Measurements from ENCODE around the gene KCTD20. TPM values are rescaled to one million over a fixed set of nuclear protein-coding genes. Genes with fewer than 3 reads are reported as not detected.

Gene KCTD20
- total RNA-seq, 1 donor from 2014 or later: 52.3 TPM

- DNase-seq (ENCODE audit: low read depth): no peak
These were observed 49.3 kb downstream of the KCTD20 start for GRCh38 chr6:36492092-36492491.

- no peak for DNase-seq (ENCODE audit: low read depth)
These were observed 49.8 kb downstream of the KCTD20 start for GRCh38 chr6:36492621-36493020.

GRCh38 chr6:36493319-36493718 is 50.5 kb downstream of the KCTD20 start:
- no peak for DNase-seq (ENCODE audit: low read depth)

- no peak for DNase-seq (ENCODE audit: low read depth)
These were observed 51.1 kb downstream of the KCTD20 start for GRCh38 chr6:36493859-36494258.

GRCh38 chr6:36495086-36495485 is 52.3 kb downstream of the KCTD20 start:
- DNase-seq (ENCODE audit: low read depth): no peak

GRCh38 chr6:36499918-36500317 is 57.1 kb downstream of the KCTD20 start:
- no peak for DNase-seq (ENCODE audit: low read depth)

GRCh38 chr6:36501686-36502085 is 58.9 kb downstream of the KCTD20 start:
- DNase-seq (ENCODE audit: low read depth): no peak

- DNase-seq (ENCODE audit: low read depth): no peak
These were observed 61.4 kb downstream of the KCTD20 start for GRCh38 chr6:36504181-36504580.

- DNase-seq (ENCODE audit: low read depth): no peak
These were observed 62.2 kb downstream of the KCTD20 start for GRCh38 chr6:36504982-36505381.

GRCh38 chr6:36505744-36506534 is 63.1 kb downstream of the KCTD20 start:
- DNase-seq (ENCODE audit: low read depth): no peak

- DNase-seq (ENCODE audit: low read depth): no peak
These were observed 63.8 kb downstream of the KCTD20 start for GRCh38 chr6:36506611-36507010.

- no peak for DNase-seq (ENCODE audit: low read depth)
These were observed 65.7 kb downstream of the KCTD20 start for GRCh38 chr6:36508532-36508931.

GRCh38 chr6:36510365-36510764 is 67.6 kb downstream of the KCTD20 start:
- DNase-seq (ENCODE audit: low read depth): no peak

GRCh38 chr6:36514554-36515456 is 72.0 kb downstream of the KCTD20 start:
- no peak for DNase-seq (ENCODE audit: low read depth)

- DNase-seq (ENCODE audit: low read depth): no peak
These were observed 73.0 kb downstream of the KCTD20 start for GRCh38 chr6:36515844-36516243.

GRCh38 chr6:36516559-36516958 is 73.8 kb downstream of the KCTD20 start:
- DNase-seq (ENCODE audit: low read depth): no peak

- no peak for DNase-seq (ENCODE audit: low read depth)
These were observed 74.2 kb downstream of the KCTD20 start for GRCh38 chr6:36516988-36517387.

- no peak for DNase-seq (ENCODE audit: low read depth)
These were observed 74.6 kb downstream of the KCTD20 start for GRCh38 chr6:36517408-36517807.

GRCh38 chr6:36519352-36519751 is 76.6 kb downstream of the KCTD20 start:
- no peak for DNase-seq (ENCODE audit: low read depth)

- DNase-seq (ENCODE audit: low read depth): no peak
These were observed 80.7 kb downstream of the KCTD20 start for GRCh38 chr6:36523451-36523850.

- no peak for DNase-seq (ENCODE audit: low read depth)
These were observed 81.2 kb downstream of the KCTD20 start for GRCh38 chr6:36523936-36524499.

- no peak for DNase-seq (ENCODE audit: low read depth)
These were observed 82.1 kb downstream of the KCTD20 start for GRCh38 chr6:36524871-36525270.
